Astrocyte of the cerebellum (primary cell): ENCODE results near the gene OPN1SW.

ENCODE experiments used
- DNase-seq: peaks from one replicate; pipeline ENCODE4 v3.0.0-alpha.2; 2011; ENCODE audit warnings: low read depth
- H3K4me3 ChIP-seq: 2 replicates; pipeline ENCODE4 v1.5.1; 2011; ENCODE audit warnings: mild to moderate bottlenecking, low read depth, low read length, moderate library complexity
- in situ Hi-C: cut with HindIII; loops from 2 replicates; pipeline ENCODE4 v1.10.0; 2017; ENCODE audit warnings: low sequenced_read_pairs
- TF ChIP-seq, protein P1 (sequence below): IDR thresholded peaks from 2 replicates; pipeline ENCODE4 v1.5.1; 2012; ENCODE audit warnings: low read length, low read depth, moderate library complexity, mild to moderate bottlenecking; ENCODE audit errors: missing control alignments

OPN1SW gene

DNA sequence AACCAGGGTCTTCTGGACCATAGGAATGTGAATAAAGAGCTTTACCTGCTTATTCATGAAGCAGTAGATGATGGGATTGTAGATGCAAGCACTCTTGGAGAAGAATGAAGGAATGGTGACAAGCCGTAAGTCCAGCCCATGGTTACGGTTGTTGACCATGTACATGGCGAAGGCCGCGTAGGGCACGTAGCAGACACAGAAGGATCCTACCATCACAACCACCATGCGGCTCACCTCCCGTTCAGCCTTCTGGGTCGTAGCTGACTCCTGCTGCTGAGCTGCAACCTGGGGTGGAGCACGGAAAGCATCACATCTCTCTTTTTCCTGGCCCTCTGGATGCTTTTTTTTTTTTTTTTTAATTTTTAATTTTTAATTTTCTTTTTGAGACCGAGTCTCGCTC lies 2.0 kb downstream of the OPN1SW start:
- no peak overlapping the region for H3K4me3 ChIP-seq
- DNase-seq = no peak
- TF ChIP-seq, protein P1, sequence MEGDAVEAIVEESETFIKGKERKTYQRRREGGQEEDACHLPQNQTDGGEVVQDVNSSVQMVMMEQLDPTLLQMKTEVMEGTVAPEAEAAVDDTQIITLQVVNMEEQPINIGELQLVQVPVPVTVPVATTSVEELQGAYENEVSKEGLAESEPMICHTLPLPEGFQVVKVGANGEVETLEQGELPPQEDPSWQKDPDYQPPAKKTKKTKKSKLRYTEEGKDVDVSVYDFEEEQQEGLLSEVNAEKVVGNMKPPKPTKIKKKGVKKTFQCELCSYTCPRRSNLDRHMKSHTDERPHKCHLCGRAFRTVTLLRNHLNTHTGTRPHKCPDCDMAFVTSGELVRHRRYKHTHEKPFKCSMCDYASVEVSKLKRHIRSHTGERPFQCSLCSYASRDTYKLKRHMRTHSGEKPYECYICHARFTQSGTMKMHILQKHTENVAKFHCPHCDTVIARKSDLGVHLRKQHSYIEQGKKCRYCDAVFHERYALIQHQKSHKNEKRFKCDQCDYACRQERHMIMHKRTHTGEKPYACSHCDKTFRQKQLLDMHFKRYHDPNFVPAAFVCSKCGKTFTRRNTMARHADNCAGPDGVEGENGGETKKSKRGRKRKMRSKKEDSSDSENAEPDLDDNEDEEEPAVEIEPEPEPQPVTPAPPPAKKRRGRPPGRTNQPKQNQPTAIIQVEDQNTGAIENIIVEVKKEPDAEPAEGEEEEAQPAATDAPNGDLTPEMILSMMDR = no peak
- in situ Hi-C loops = no loop called here

DNA sequence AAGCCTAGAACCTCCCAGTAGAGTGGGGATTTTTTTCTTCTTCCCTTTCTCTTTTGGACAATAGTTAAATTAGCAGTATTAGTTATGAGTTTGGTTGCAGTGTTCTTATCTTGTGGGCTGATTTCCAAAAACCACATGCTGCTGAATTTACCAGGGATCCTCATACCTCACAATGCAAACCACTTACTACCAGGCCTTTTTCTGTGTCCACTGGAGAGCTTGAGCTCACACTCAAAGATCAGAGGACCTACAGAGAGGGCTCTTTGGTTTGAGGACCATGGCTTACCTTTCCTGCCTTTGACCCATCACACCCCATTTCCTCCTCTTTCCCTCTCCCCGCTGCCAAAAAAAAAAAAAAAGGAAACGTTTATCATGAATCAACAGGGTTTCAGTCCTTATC lies 5.4 kb downstream of the OPN1SW start:
- in situ Hi-C loops = no loop called here
- DNase-seq = no peak
- no peak overlapping the region for H3K4me3 ChIP-seq
- TF ChIP-seq, protein P1 = no peak

DNA sequence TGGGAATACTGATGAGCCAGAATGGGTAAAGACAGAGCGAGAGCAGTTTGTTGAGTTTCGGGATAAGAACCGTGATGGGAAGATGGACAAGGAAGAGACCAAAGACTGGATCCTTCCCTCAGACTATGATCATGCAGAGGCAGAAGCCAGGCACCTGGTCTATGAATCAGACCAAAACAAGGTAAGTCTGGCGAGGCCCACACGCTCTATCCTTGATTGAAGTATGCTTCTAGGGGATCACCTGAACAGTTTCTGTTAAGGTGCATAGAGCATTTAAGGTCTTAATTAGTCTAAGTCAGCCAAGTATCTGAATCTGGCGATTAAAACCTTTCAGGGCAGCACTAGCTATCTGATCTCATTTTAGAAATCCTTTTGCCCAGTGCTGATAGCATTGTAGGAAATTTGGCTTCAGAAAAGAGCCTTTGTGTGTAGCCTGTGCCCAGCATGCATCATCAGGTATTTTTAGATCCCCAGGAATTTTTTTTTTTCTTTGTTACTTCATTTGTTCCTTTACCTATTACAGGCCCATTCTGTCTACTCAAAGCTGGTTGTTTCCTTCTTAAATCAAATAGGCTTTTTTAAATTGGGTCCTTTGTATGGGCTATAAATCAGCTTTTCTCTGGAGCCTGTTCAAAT lies 8.0 kb downstream of the OPN1SW start:
- TF ChIP-seq, protein P1 = no peak
- DNase-seq = no peak
- in situ Hi-C loops = loop anchor here (5.0 kb wide), 1 partner anchor 55 kb away; no protein-coding TSS in a partner anchor

DNA sequence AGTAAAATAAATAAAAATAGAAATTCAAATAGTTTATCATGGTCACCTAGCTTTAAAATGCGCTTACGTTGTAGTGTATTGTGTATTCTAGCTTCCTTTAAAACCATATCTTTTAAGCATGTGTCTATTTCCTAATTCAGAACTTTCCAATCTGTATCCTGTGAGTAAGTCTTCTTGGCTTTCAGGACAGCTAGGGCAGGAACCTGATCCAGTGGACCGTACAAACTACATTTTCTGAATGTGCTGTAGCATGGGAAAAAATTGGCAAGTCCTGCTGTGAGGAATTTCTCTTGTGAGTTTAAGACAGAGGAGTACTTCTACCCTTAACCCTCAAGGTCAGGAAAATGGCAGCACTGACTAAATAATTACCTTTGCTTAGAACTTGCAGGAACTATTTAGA lies 12.1 kb downstream of the OPN1SW start:
- TF ChIP-seq, protein P1 = no peak

More for the DNA sequence above, 8.0 kb downstream of the OPN1SW start:
- no peak overlapping the region for H3K4me3 ChIP-seq

DNA sequence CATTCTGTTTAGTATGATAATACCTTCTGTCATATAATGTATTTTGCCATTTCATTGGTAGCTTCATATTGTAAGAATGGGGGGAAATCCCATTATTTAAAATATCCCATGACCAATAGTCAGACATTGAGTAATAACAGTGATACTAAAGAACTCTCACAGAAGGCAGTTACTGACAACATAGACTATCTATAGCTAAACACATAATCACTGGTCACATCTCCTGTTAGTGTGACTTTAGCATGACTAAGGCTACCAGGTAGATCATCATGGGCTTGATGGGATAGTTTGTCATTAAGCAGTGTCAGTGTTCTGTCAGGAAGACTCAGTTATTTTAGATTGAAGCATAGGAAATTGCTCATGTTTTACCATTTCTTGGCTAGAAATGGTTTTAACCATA lies 16.4 kb downstream of the OPN1SW start:
- H3K4me3 ChIP-seq = no peak overlapping the region
- in situ Hi-C loops = no loop called here
- DNase-seq = no peak
- TF ChIP-seq, protein P1 = no peak

More for the DNA sequence above, 12.1 kb downstream of the OPN1SW start:
- in situ Hi-C loops = no loop called here
- no peak overlapping the region for H3K4me3 ChIP-seq
- no peak for DNase-seq

DNA sequence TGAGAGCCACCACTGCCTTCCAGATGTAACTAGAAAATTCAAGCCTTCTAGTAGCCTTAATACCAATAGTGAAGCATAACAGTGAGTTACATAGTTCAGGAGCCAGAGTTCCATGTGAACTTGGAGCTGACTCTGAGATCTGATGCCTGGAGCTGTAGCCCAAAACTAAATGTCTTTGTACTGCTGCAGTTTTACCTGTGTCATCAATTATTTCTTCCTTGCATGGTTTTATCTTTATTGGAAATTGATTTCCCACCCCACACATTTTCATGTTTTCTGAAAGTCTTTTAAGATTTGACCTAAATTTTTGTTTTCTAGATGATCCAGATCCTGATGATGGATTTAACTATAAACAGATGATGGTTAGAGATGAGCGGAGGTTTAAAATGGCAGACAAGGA lies 17.0 kb downstream of the OPN1SW start:
- DNase-seq = no peak
- in situ Hi-C loops = no loop called here
- TF ChIP-seq, protein P1 = no peak
- H3K4me3 ChIP-seq = no peak overlapping the region
